LNCaP clone FGC (cell line): ENCODE measurements around the gene GGT1.
A peak's percentile ranks its signal among the peaks of the same experiment; 100 is the strongest.
"Not testable (repeated sequence)": the region's sequence is repeated elsewhere in the genome, so short reads cannot be mapped to it uniquely, and the experiment has no call there.

Experiments
- DNase-seq: peaks from one replicate; pipeline ENCODE4 v3.0.0-alpha.2; 2011; ENCODE audit warnings: low read depth
- H3K4me3 ChIP-seq: 2 replicates; pipeline ENCODE4 v1.5.1; 2011; ENCODE audit warnings: mild to moderate bottlenecking, low read depth, low read length, control low read depth
- TF ChIP-seq, protein P1 (sequence below): IDR thresholded peaks from 2 replicates; pipeline ENCODE4 v1.5.1; 2012; ENCODE audit warnings: mild to moderate bottlenecking; ENCODE audit not compliant: control insufficient read depth, insufficient read depth; ENCODE audit errors: extremely low read depth

GGT1 gene

DNA sequence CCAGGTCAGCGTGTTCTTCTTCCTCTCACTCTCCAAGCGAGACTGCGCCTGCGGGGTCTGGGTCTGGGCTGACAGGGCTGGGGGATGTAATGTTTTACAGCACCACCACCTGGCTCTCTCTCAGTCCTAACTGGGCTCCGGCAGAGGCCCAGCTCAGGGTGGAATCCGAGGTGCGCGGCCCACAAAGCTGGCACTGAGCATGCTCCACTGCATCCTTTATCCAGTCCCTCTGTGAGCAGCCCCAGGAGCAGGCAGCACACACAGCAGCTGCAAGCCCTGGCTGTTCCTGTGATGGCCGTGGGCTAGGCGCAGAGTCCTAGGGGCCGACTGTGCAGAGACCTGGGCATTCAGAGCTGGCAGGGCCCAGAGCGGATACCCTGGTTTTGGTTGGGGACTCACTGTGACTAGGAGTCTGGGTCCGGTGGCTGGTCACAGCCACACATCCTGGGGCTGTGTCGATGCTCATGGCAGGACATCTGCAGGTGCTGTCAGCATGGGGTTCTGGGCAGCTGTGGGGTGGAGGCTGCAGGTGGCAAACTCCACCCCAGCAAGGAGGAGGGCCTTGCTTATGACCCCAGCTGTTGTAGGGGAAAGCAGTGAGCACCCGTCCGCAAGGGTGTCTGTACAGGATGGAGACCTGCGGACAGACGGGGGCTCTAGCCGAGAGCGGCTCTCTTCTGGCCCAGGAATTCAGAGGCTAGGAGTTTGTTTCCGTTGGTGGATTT, 14.1 kb upstream of the GGT1 start:
- no peak for DNase-seq
- TF ChIP-seq, protein P1, sequence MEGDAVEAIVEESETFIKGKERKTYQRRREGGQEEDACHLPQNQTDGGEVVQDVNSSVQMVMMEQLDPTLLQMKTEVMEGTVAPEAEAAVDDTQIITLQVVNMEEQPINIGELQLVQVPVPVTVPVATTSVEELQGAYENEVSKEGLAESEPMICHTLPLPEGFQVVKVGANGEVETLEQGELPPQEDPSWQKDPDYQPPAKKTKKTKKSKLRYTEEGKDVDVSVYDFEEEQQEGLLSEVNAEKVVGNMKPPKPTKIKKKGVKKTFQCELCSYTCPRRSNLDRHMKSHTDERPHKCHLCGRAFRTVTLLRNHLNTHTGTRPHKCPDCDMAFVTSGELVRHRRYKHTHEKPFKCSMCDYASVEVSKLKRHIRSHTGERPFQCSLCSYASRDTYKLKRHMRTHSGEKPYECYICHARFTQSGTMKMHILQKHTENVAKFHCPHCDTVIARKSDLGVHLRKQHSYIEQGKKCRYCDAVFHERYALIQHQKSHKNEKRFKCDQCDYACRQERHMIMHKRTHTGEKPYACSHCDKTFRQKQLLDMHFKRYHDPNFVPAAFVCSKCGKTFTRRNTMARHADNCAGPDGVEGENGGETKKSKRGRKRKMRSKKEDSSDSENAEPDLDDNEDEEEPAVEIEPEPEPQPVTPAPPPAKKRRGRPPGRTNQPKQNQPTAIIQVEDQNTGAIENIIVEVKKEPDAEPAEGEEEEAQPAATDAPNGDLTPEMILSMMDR: no peak

GRCh38 chr22:24589518-24590030, 13.4 kb upstream of the GGT1 start:
- H3K4me3 ChIP-seq: no peak overlapping the region
- DNase-seq: no peak
- TF ChIP-seq, protein P1: no peak

More for the DNA sequence above, 14.1 kb upstream of the GGT1 start:
- H3K4me3 ChIP-seq: no peak overlapping the region

- TF ChIP-seq, protein P1: no peak
- no peak for DNase-seq
- H3K4me3 ChIP-seq: no peak overlapping the region
These were observed 12.3 kb upstream of the GGT1 start for GRCh38 chr22:24590596-24591173.

- no peak for DNase-seq
- TF ChIP-seq, protein P1: no peak
- H3K4me3 ChIP-seq: no peak overlapping the region
These were observed 11.6 kb upstream of the GGT1 start for GRCh38 chr22:24591286-24591830.

GRCh38 chr22:24592058-24592850, 10.7 kb upstream of the GGT1 start:
- peak overlapping the region; percentile 60 for H3K4me3 ChIP-seq
- DNase-seq: no peak
- TF ChIP-seq, protein P1: no peak

DNA sequence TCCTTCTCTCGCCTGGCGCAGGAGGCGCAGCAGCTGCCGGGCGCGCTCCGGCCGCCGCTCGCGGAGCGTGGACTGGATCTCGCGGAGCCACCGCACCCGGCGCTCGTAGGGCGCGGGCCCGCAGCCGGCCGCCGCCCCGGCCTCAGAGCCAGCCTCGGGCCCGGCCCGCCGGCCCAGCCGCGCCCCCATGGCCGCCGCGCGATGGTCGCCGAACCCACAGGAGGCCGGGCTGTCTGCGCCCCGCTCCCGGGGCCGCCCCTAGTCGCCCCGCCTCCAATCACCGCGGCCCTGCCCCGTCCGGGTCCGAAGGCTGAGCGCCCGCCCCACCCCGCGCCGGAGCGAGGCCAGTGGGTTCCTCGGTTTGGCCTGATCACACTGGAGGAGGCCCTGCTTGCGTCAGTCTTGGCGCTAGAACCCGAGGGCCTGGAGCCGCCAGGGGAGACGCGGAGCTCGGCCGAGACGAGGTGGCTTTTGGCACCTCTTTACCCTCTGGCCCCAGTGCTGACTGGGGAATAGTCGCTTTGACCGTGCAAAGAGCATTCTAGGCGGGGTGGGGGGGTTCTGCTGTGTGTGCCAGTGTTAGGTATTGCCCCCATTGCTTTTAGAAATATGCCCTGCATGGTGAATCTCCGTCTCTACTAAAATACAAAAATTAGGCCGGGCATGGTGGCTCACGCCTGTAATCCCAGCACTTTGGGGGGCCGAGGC, 10.0 kb upstream of the GGT1 start, which contains the start of gene LRRC75B:
Gene LRRC75B, minus strand, starts transcription at position 223 of the 708 bp plus-strand sequence. Its CDS starts 34 bp downstream, at position 189.
- DNase-seq: peak; percentile 57
- TF ChIP-seq, protein P1: no peak
- H3K4me3 ChIP-seq: peak within 1 kb of the TSS; percentile 60

GRCh38 chr22:24593559-24593835, 9.5 kb upstream of the GGT1 start:
- peak overlapping the region; percentile 60 for H3K4me3 ChIP-seq
- not testable (repeated sequence) for DNase-seq
